GM10266 (cell line): ENCODE data around the gene FAAP20.

Experiments
- DNase-seq: peaks from one replicate; pipeline ENCODE4 v3.0.0; 2012; ENCODE audit errors: extremely low spot score
- TF ChIP-seq, protein P1 (sequence below): IDR thresholded peaks from 2 replicates; pipeline ENCODE4 v1.5.1; 2012; ENCODE audit warnings: mild to moderate bottlenecking, low read depth; ENCODE audit not compliant: control insufficient read depth, insufficient read depth; ENCODE audit errors: missing control alignments

Gene FAAP20, protein sequence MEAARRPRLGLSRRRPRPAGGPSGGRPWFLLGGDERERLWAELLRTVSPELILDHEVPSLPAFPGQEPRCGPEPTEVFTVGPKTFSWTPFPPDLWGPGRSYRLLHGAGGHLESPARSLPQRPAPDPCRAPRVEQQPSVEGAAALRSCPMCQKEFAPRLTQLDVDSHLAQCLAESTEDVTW

DNA sequence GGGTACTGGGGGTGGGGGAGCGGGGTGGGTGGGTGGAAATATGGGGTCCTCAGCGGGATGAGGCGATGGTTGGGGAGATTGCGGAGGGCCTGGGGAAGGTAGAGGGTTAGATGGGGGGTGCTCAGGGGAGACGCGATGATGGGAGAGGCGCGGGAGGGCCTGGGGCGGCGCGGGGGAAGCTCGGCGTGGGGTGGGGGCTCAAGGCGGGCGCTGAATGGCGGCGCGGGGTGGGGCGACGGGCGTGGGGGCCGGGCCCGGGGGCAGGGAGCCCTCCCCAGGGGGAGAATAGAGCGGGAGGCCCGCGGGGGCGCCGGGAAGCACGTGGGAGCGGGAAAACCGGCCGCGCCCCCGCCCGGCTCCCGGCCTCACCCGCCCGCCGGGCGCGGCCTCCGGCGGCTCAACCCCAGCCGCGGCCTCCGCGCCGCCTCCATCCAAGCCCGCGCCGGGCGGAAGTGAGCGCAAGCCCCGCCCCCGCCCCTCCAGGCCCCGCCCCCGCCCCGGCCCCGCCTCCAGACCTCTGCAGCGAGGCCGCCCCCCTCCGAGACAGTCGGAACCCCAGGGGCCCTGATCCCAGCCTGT, at the start of gene FAAP20:
Gene FAAP20, minus strand, starts transcription at position 454 of the 579 bp plus-strand sequence. Its CDS starts 23 bp downstream, at position 431.
- TF ChIP-seq, protein P1, sequence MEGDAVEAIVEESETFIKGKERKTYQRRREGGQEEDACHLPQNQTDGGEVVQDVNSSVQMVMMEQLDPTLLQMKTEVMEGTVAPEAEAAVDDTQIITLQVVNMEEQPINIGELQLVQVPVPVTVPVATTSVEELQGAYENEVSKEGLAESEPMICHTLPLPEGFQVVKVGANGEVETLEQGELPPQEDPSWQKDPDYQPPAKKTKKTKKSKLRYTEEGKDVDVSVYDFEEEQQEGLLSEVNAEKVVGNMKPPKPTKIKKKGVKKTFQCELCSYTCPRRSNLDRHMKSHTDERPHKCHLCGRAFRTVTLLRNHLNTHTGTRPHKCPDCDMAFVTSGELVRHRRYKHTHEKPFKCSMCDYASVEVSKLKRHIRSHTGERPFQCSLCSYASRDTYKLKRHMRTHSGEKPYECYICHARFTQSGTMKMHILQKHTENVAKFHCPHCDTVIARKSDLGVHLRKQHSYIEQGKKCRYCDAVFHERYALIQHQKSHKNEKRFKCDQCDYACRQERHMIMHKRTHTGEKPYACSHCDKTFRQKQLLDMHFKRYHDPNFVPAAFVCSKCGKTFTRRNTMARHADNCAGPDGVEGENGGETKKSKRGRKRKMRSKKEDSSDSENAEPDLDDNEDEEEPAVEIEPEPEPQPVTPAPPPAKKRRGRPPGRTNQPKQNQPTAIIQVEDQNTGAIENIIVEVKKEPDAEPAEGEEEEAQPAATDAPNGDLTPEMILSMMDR = no peak
- peak; percentile 92 for DNase-seq

DNA sequence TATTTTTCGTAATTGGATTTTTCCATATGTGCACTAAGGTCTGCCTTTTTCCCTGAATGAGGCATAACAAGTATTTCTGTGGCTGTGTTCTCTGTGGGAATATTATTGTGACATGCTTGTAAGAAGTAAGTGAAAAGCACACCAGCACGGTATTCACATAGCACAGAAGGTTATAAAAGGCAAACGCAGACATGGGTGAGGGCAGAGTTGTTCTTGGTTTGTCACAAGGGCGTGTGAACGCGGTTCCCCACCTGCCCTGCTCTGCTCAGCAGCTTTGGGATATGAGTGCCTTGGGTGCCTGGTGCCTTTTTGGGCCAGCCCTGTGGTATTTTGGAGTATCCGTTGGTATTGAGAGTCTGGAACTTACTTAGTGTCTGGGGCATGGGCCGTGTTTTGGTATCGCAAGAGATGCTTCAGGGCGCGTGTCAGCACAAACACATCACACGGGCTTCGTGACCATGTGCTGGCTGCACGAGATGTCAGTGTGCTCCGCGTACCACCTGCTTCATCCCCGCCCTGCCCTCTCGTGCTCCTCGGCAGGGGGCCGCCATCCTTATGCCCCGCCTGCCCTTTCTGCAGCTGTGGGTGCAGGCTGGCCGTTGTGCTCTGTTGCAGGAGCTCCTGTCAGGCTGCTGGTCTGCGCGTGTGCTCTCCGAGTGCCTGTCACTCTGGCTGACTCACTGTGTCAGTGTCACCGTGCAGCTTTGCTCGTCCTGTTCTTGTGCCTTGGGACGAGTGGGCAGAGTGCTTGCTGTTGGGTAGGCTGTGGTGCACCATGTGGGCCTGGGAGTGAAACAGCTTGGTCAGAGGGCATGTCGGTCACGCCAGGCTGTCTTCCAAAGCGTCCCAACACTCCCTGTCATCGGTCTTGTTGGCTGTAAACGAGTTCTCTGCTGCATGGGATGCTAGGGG, 48.5 kb upstream of the FAAP20 start:
- no peak for DNase-seq

DNA sequence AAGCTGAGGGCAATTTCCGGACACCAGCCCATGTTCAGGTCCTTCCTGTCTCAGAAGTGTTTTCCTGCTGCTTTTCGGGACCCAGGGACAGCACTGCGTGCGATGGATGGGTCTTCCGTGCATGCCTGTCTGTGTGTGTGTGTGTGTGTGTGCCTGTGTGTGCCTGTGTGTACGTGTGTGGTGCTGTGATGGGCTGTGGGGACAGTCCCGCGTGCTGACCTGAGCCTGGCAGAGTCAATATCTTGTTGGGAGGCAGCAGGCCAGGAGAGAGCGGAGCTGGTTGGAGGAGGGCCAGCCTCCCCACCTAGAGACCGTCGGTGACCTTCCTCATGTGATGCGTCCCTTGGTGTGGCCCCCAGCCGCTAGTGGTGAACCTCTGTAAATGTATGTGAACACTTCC, 47.2 kb upstream of the FAAP20 start:
- no peak for DNase-seq
- TF ChIP-seq, protein P1 = no peak

More for the DNA sequence above, 48.5 kb upstream of the FAAP20 start:
- TF ChIP-seq, protein P1 = no peak

DNA sequence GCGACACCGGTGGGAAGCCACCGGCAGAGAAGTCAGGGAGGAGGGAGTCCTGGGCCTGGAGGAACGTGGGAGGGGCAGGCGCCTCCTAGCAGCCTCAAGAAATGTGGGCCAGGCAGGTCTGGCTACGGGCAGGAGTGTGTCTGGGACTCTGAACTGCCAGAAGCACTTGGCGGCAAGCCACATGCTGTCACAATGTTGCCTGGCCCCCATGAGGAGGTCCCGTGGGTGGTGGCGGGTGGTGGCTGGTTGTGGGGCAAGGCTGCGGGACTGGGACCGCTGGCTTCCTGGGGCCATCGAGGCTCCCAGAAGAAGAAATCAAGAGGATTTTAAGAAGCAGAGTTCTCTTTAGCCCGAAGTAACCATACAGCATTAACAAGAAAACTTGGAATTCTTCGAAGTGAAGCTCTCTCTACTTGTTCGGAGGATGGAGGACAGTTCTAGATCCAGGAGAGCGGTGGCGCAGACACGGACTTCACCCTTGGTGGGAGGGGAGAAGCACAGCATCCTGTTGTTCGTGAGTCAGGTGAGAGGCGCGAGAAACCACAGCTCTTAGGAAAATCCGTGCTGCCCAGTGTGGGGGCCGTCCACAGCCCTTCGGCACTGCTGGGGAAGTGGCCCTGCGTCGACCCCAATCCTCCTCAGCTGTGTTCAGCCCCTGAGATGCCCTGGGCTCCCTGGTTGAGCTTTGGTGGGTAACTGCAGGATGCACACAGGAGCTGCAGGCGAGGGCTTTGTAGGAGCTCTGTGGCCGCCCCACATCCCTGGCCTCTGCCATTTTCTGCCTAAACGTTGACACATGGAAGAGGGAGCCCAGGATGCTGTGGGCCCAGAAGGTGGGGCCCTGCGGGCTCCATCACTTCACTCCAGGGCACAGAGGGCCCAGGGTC, 45.9 kb upstream of the FAAP20 start:
- DNase-seq = no peak

DNA sequence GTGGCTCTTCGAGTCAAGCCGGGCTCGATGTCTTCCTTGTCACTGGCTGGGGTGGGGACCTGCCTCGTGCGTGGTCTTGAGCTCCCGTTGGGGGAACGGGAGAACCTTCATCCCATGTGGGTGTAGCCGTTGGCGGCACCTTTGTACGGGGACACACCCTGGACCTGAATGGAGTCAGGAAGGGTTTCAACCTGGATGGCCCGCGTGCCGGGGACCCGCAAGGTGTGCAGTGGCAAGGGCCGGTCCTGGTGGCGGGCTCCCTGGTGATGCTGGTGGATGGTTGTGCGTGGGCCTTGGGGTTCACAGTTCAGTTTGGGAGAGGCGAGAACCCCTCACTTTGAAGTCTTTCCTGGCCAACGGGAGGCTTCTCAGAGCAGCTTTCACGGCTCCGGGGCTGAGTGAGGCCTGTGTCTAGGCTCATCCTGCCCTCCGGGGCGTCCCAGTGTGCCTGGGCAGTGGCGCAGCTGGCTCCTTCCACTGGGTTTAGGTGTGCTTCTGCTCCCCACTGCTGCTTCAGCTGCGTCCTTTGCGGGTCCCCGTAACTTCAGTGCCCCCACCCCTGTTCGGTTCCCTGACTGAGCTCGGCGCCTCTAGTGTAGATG, 44.9 kb upstream of the FAAP20 start:
- no peak for DNase-seq
- TF ChIP-seq, protein P1 = no peak

More for the DNA sequence above, 45.9 kb upstream of the FAAP20 start:
- TF ChIP-seq, protein P1 = no peak

DNA sequence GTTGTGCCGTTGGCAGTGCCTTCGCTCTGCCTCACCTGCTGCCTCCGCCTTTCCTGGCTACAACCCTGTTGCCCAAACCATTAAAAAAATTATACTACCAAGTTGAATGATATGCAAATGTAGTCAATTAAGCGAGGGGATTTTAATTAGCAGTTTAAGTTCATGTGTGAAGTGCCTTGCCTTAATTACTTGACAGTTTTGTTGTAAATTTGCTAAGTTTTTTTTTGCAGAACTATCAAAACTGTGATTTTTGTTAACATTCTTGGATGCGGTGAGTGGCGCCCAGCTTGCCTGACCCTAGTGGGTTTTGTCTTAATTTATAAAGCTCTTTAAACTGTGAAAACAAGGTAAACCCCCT, 44.4 kb upstream of the FAAP20 start:
- TF ChIP-seq, protein P1 = no peak
- no peak for DNase-seq
